ENCODE results near the gene POLR3G.

POLR3G gene

DNA sequence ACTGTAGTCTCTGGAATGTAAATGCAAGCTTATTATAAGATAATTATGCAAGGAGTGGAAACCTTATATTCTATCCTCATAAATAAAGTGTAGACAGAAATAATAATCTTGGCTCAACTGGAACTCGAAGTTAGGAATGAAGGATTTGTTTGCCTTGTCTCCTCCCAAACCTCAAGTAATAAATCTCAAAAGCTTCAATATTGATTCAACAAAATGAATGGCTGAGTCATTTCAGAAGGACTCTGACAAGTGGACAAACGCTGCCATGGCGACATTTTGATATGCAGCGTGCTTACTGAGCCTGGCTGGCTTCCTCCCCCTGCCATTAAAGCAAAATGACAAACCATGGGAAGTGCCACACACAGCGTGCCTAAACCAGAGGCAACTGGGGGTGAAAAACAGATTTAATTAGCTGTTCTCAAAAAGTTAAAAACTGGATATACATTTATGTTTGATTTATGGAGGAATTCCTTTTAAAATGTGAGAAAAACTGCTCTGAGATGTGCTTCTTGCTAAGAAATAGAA, 73.5 kb downstream of the POLR3G start:
- TF ChIP-seq, protein P1, sequence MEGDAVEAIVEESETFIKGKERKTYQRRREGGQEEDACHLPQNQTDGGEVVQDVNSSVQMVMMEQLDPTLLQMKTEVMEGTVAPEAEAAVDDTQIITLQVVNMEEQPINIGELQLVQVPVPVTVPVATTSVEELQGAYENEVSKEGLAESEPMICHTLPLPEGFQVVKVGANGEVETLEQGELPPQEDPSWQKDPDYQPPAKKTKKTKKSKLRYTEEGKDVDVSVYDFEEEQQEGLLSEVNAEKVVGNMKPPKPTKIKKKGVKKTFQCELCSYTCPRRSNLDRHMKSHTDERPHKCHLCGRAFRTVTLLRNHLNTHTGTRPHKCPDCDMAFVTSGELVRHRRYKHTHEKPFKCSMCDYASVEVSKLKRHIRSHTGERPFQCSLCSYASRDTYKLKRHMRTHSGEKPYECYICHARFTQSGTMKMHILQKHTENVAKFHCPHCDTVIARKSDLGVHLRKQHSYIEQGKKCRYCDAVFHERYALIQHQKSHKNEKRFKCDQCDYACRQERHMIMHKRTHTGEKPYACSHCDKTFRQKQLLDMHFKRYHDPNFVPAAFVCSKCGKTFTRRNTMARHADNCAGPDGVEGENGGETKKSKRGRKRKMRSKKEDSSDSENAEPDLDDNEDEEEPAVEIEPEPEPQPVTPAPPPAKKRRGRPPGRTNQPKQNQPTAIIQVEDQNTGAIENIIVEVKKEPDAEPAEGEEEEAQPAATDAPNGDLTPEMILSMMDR (IDR thresholded peaks at IDR 0.05; ENCODE audit: control insufficient read depth, extremely low read depth, insufficient read depth): no peak
- DNase-seq (ENCODE audit: low read depth): peak; percentile 77
- no peak overlapping the region for H3K4me3 ChIP-seq (ENCODE audit: low read depth, low read length)

GRCh38 chr5:90549223-90549622, 74.6 kb downstream of the POLR3G start:
- DNase-seq (ENCODE audit: low read depth): no peak
- no peak overlapping the region for H3K4me3 ChIP-seq (ENCODE audit: low read depth, low read length)
- TF ChIP-seq, protein P1 (IDR thresholded peaks at IDR 0.05; ENCODE audit: control insufficient read depth, extremely low read depth, insufficient read depth): no peak

GRCh38 chr5:90549729-90550275, 75.1 kb downstream of the POLR3G start:
- H3K4me3 ChIP-seq (ENCODE audit: low read depth, low read length): no peak overlapping the region
- DNase-seq (ENCODE audit: low read depth): no peak
- TF ChIP-seq, protein P1 (IDR thresholded peaks at IDR 0.05; ENCODE audit: control insufficient read depth, extremely low read depth, insufficient read depth): no peak

DNA sequence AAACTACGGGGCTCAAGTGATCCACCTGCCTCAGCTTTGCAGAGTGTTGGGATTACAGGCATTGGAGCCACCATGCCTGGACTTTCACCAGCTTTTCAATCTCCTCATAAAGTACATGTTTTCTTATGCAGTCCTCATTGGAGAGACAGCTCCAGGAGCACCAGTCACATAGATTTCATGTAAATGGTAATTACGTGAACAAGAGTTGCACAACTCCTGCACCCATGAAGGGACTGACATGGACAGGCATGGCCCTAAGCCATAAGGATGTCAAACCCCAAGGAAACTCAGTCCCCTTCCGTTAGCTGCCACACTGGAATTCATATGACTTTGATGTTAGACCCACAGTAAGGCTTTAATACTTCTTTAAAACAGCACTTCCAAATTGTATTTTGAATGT, 76.3 kb downstream of the POLR3G start:
- H3K4me3 ChIP-seq (ENCODE audit: low read depth, low read length): no peak overlapping the region
- TF ChIP-seq, protein P1 (IDR thresholded peaks at IDR 0.05; ENCODE audit: control insufficient read depth, extremely low read depth, insufficient read depth): no peak
- no peak for DNase-seq (ENCODE audit: low read depth)

GRCh38 chr5:90551376-90551775, 76.7 kb downstream of the POLR3G start:
- TF ChIP-seq, protein P1 (IDR thresholded peaks at IDR 0.05; ENCODE audit: control insufficient read depth, extremely low read depth, insufficient read depth): no peak
- no peak overlapping the region for H3K4me3 ChIP-seq (ENCODE audit: low read depth, low read length)
- DNase-seq (ENCODE audit: low read depth): no peak

GRCh38 chr5:90553711-90554110, 79.0 kb downstream of the POLR3G start:
- TF ChIP-seq, protein P1 (IDR thresholded peaks at IDR 0.05; ENCODE audit: control insufficient read depth, extremely low read depth, insufficient read depth): no peak
- no peak overlapping the region for H3K4me3 ChIP-seq (ENCODE audit: low read depth, low read length)

More at GRCh38 chr5:90553711-90554110, 79.0 kb downstream of the POLR3G start:
- DNase-seq (ENCODE audit: low read depth): no peak
